GM12878 (cell line): ENCODE results near the gene CDK3.

ENCODE experiments used
- MXI1 ChIP-seq: fragments of 150-350 bp; IDR thresholded peaks from 2 replicates; pipeline ENCODE4 v1.6.1; 2011; ENCODE audit warnings: low read depth, mild to moderate bottlenecking, inconsistent platforms, low read length, improper control_type of control experiment
- RELA ChIP-seq: fragments of 450-650 bp; IDR thresholded peaks from 2 replicates; pipeline ENCODE4 v1.8.0; 2014; ENCODE audit warnings: borderline replicate concordance; ENCODE audit not compliant: partially characterized antibody
- TF ChIP-seq, protein P1 (sequence below), 3 experiments: IDR thresholded peaks in 2 of 3; conservative IDR thresholded peaks in 1 of 3; 2 replicates each; pipeline ENCODE4 v1.5.1; 2011; ENCODE audit warnings: low read depth in 3 of 3, low read length in 3 of 3, mild to moderate bottlenecking in 3 of 3, control low read depth in 2 of 3, moderate library complexity in 2 of 3, inconsistent platforms in 1 of 3, mixed read lengths in 1 of 3; ENCODE audit not compliant: control insufficient read depth in 2 of 3, insufficient read depth in 1 of 3; ENCODE audit errors: extremely low read depth in 1 of 3

DNA sequence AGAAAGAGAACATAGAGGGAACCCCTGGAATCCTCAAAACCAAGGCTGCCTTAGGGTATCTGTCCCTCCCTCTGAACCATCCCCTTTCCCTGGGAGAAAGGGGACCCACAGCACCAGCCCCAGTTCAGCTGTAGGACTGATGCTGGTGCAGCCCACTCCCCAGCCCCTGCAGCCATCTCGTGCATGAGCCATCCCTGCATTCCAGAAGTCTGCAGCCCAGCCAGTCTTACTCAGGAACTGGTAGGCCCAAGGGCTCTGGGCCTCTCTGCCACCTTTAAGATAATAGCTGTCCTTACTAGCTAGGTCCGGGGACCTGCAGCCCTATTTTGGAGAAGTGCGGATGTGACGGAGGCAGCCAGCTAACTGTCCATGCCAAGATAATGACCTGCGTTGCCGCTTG lies 32.5 kb downstream of the CDK3 start:
- TF ChIP-seq, protein P1, sequence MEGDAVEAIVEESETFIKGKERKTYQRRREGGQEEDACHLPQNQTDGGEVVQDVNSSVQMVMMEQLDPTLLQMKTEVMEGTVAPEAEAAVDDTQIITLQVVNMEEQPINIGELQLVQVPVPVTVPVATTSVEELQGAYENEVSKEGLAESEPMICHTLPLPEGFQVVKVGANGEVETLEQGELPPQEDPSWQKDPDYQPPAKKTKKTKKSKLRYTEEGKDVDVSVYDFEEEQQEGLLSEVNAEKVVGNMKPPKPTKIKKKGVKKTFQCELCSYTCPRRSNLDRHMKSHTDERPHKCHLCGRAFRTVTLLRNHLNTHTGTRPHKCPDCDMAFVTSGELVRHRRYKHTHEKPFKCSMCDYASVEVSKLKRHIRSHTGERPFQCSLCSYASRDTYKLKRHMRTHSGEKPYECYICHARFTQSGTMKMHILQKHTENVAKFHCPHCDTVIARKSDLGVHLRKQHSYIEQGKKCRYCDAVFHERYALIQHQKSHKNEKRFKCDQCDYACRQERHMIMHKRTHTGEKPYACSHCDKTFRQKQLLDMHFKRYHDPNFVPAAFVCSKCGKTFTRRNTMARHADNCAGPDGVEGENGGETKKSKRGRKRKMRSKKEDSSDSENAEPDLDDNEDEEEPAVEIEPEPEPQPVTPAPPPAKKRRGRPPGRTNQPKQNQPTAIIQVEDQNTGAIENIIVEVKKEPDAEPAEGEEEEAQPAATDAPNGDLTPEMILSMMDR (IDR thresholded peaks at IDR 0.05 in 2 of 3, conservative IDR thresholded peaks at IDR 0.05 in 1 of 3; ENCODE audit: control insufficient read depth in 2 of 3, extremely low read depth in 1 of 3, insufficient read depth in 1 of 3, low read depth in 3 of 3, low read length in 3 of 3) = no peak
- TF ChIP-seq RELA (no peak), MXI1 (no peak)
